ENCODE results near the gene HAUS1.

- TF ChIP-seq CTCF (conservative IDR thresholded peaks at IDR 0.05; ENCODE audit: low read depth, low read length) = 0 out of 2 replicates have a peak, but pooled peaks have one; percentile 5
- TF ChIP-seq MAZ (IDR thresholded peaks at IDR 0.05; ENCODE audit: borderline replicate concordance, low read depth, low read length) = peak; percentile 69; the same call in 1 of the 2 replicates
Measured at GRCh38 chr18:46097801-46098615, 6.2 kb upstream of the HAUS1 start, which contains the start of gene ATP5F1A.

All from IMR-90 (cell line).